SKM-1 (cell line): ENCODE results near the gene KDM1B.
"Not testable (repeated sequence)": the region's sequence is repeated elsewhere in the genome, so short reads cannot be mapped to it uniquely, and the experiment has no call there.

ENCODE experiments used
- DNase-seq: peaks from one replicate; lab custom pipeline; 2025; ENCODE audit not compliant: unreplicated experiment; lab: John Stamatoyannopoulos, UW

Gene KDM1B

GRCh38 chr6:18186033-18186432 is 30.8 kb downstream of the KDM1B start:
- DNase-seq: no peak

GRCh38 chr6:18186540-18187250 is 31.5 kb downstream of the KDM1B start:
- no peak for DNase-seq

- DNase-seq: no peak
These were observed 32.5 kb downstream of the KDM1B start for GRCh38 chr6:18187701-18188100.

- DNase-seq: no peak
These were observed 34.0 kb downstream of the KDM1B start for GRCh38 chr6:18189196-18189595.

GRCh38 chr6:18192026-18192425 is 36.8 kb downstream of the KDM1B start:
- DNase-seq: no peak

GRCh38 chr6:18203786-18204185 is 48.6 kb downstream of the KDM1B start:
- no peak for DNase-seq

- DNase-seq: no peak
These were observed 49.5 kb downstream of the KDM1B start for GRCh38 chr6:18204691-18205090.

GRCh38 chr6:18206591-18206990 is 51.4 kb downstream of the KDM1B start:
- no peak for DNase-seq

- no peak for DNase-seq
These were observed 52.2 kb downstream of the KDM1B start for GRCh38 chr6:18207438-18207837.

GRCh38 chr6:18207949-18208348 is 52.7 kb downstream of the KDM1B start:
- no peak for DNase-seq

- not testable (repeated sequence) for DNase-seq
These were observed 53.6 kb downstream of the KDM1B start for GRCh38 chr6:18208778-18209177.

- DNase-seq: no peak
These were observed 54.4 kb downstream of the KDM1B start for GRCh38 chr6:18209539-18210197.

- DNase-seq: no peak
These were observed 55.5 kb downstream of the KDM1B start for GRCh38 chr6:18210707-18211106.

- no peak for DNase-seq
These were observed 56.1 kb downstream of the KDM1B start for GRCh38 chr6:18211338-18211737.

GRCh38 chr6:18212231-18212630 is 57.0 kb downstream of the KDM1B start:
- DNase-seq: no peak

GRCh38 chr6:18213439-18213838 is 58.2 kb downstream of the KDM1B start:
- no peak for DNase-seq

- no peak for DNase-seq
These were observed 58.8 kb downstream of the KDM1B start for GRCh38 chr6:18214003-18214402.

GRCh38 chr6:18215436-18215835 is 60.2 kb downstream of the KDM1B start:
- peak; percentile 49 for DNase-seq

- DNase-seq: no peak
These were observed 61.2 kb downstream of the KDM1B start for GRCh38 chr6:18216411-18216810.

- no peak for DNase-seq
These were observed 63.0 kb downstream of the KDM1B start for GRCh38 chr6:18218233-18218632.

- DNase-seq: no peak
These were observed 64.4 kb downstream of the KDM1B start for GRCh38 chr6:18219591-18219990.

- DNase-seq: no peak
These were observed 66.0 kb downstream of the KDM1B start for GRCh38 chr6:18221288-18221615.
